Left colon (tissue), 2 donors: ENCODE results near the gene SLC22A23. TPM values are rescaled to one million over a fixed set of nuclear protein-coding genes. Genes with fewer than 3 reads are reported as not detected.
A peak's percentile ranks its signal among the peaks of the same experiment; 100 is the strongest.
"Not testable (repeated sequence)": the region's sequence is repeated elsewhere in the genome, so short reads cannot be mapped to it uniquely, and the experiment has no call there.

ENCODE experiments used
- ATAC-seq: fragments of 200-7000 bp; cut with Tn5 transposase; one replicate; pipeline ENCODE4 v1.9.1; 2020; ENCODE audit warnings: mild to moderate bottlenecking, moderate library complexity
- DNase-seq, 2 donors: peaks; one replicate each; pipeline ENCODE4 v3.0.0-alpha.2; 2020
- intact Hi-C, 2 donors: fragments of 100-400 bp; cut with DNase I in 1 of 2; cut with micrococcal nuclease in 1 of 2; formaldehyde crosslinking; loops; one replicate each; pipeline versions ENCODE4 v1.11.2 to v1.14.0; 2022; cut with DNase I, micrococcal nuclease
- total RNA-seq, 2 donors: library from RNA; stranded (reverse); fragmentation: NEBNext Ultra II Directional; extraction: Animal tissue kit (Norgen Biotek cat#: 25700); gene quantifications; one replicate each; pipeline ENCODE4 v1.2.1, GENCODE V29; 2021
- donor health status: DM: no; HTN: no; CAD: no.
- donor health status: DM: yes; HTN: yes; CAD: no.

SLC22A23 gene
- total RNA-seq, 2 donors from 2014 or later = 75.2 to 98.6 TPM

GRCh38 chr6:3380344-3381232, 76.3 kb downstream of the SLC22A23 start:
- peak in 1 of 2 donors; percentile 73 for DNase-seq
- intact Hi-C loops = no loop called here
- peak; percentile 18 for ATAC-seq

GRCh38 chr6:3379482-3380060, 77.3 kb downstream of the SLC22A23 start:
- DNase-seq (no peak), ATAC-seq (no peak)
- intact Hi-C loops = no loop called here

GRCh38 chr6:3378808-3379207, 78.0 kb downstream of the SLC22A23 start:
- ATAC-seq, intact Hi-C loops: not testable (repeated sequence)

GRCh38 chr6:3378398-3378782, 78.5 kb downstream of the SLC22A23 start:
- DNase-seq, ATAC-seq, intact Hi-C loops: not testable (repeated sequence)

More at GRCh38 chr6:3378808-3379207, 78.0 kb downstream of the SLC22A23 start:
- DNase-seq = not testable (repeated sequence)

GRCh38 chr6:3377536-3378397, 79.1 kb downstream of the SLC22A23 start:
- DNase-seq (no peak), ATAC-seq (no peak)
- intact Hi-C loops = no loop called here

- intact Hi-C loops = no loop called here
- ATAC-seq (peak; percentile 6), DNase-seq (no peak)
Measured at GRCh38 chr6:3376893-3377535, 79.8 kb downstream of the SLC22A23 start.

- intact Hi-C loops = no loop called here
- no peak for DNase-seq
Measured at GRCh38 chr6:3376064-3376463, 80.8 kb downstream of the SLC22A23 start.

GRCh38 chr6:3373597-3374203, 83.2 kb downstream of the SLC22A23 start:
- intact Hi-C loops = no loop called here
- peak; percentile 4 for ATAC-seq

More at GRCh38 chr6:3376064-3376463, 80.8 kb downstream of the SLC22A23 start:
- no peak for ATAC-seq

GRCh38 chr6:3372912-3373554, 83.8 kb downstream of the SLC22A23 start:
- intact Hi-C loops = no loop called here
- ATAC-seq (peak; percentile 86), DNase-seq (no peak)

More at GRCh38 chr6:3373597-3374203, 83.2 kb downstream of the SLC22A23 start:
- DNase-seq = no peak

GRCh38 chr6:3372184-3372846, 84.5 kb downstream of the SLC22A23 start:
- peak; percentile 51 for ATAC-seq
- intact Hi-C loops = no loop called here
- DNase-seq = peak in 1 of 2 donors; percentile 65

GRCh38 chr6:3371222-3371949, 85.5 kb downstream of the SLC22A23 start:
- no peak for DNase-seq
- no peak for ATAC-seq
- intact Hi-C loops = no loop called here

GRCh38 chr6:3370361-3371221, 86.3 kb downstream of the SLC22A23 start:
- intact Hi-C loops = no loop called here
- ATAC-seq = no peak

GRCh38 chr6:3369985-3370360, 86.9 kb downstream of the SLC22A23 start:
- intact Hi-C loops = no loop called here

More at GRCh38 chr6:3370361-3371221, 86.3 kb downstream of the SLC22A23 start:
- DNase-seq = no peak

GRCh38 chr6:3368685-3369084, 88.2 kb downstream of the SLC22A23 start:
- DNase-seq (no peak), ATAC-seq (no peak)
- intact Hi-C loops = no loop called here

More at GRCh38 chr6:3369985-3370360, 86.9 kb downstream of the SLC22A23 start:
- no peak for DNase-seq
- no peak for ATAC-seq

- intact Hi-C loops = no loop called here
- ATAC-seq = no peak
- DNase-seq = no peak
Measured at GRCh38 chr6:3367630-3368029, 89.2 kb downstream of the SLC22A23 start.
